ENCODE measurements around the gene TPPP2. TPM values are rescaled to one million over a fixed set of nuclear protein-coding genes. Genes with fewer than 3 reads are reported as not detected.

The TPPP2 gene
- total RNA-seq, 4 donors from 2014 or later = 0.22 to 2.3 (median 1.1) TPM

DNA sequence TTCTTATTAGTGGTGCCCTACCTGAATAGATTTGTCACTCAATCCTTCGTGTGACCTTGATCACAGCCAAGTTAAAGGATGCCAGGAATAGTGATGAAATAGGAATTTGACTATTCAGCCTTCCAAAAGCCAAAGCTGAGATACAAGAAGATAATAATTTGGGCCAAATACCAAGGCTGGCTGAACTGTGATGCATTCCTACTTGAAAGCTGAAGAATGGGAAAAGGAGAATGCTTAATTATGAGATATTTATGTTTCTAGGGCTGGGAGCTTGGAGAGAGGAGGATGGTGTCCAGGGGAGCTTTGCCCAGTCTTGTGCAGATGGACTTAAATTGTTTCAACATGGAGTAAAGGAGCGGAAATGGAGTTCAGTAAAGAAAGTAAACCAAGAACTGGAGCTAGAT is 17.4 kb downstream of the TPPP2 start:
- in situ Hi-C loops (cut with MboI; ENCODE audit: low sequenced_read_pairs in 4 of 4) = loop anchor here in 1 of 4 donors (25.0 kb wide), 1 partner anchor 585 kb away; the partner anchor contains the start of genes APEX1, OSGEP, PIP4P1 and PNP
- H3K27ac ChIP-seq = peak overlapping the region; percentile 55 to 73 (median 66)
- H3K27me3 ChIP-seq = no peaks in the 10 kb centered on the region

GRCh38 chr14:21048638-21049037 is 18.6 kb downstream of the TPPP2 start:
- Histone ChIP-seq H3K36me3 (no peaks in the 10 kb centered on the region), H3K4me1 (peaks cover 24 to 27% of the 10 kb centered on the region in 2 donors), H3K9me3 (no peaks in the 10 kb centered on the region), H3K27ac (no peak overlapping the region), H3K27me3 (no peaks in the 10 kb centered on the region), H3K4me3 (no peak overlapping the region)
- ATAC-seq (no peak), DNase-seq (no peak)
- in situ Hi-C loops (cut with MboI; ENCODE audit: low sequenced_read_pairs in 4 of 4) = loop anchor here in 1 of 4 donors (25.0 kb wide), 1 partner anchor 586 kb away; the partner anchor contains the start of genes APEX1, OSGEP, PIP4P1 and PNP
- intact Hi-C loops (cut with DNase I; ENCODE audit: low total_unique reads) = loop anchor here (10.0 kb wide), 1 partner anchor 434 kb away; no protein-coding TSS in a partner anchor
- TF ChIP-seq POLR2A (IDR thresholded peaks at IDR 0.05) (no peak), CTCF (IDR thresholded peaks at IDR 0.05 in 4 of 5, conservative IDR thresholded peaks at IDR 0.05 in 1 of 5) (no peak)

More for the DNA sequence above, 17.4 kb downstream of the TPPP2 start:
- peak in 1 of 2 donors; percentile 37 for DNase-seq
- ATAC-seq = peak; percentile 47 to 59
- Histone ChIP-seq H3K9me3 (no peaks in the 10 kb centered on the region), H3K4me1 (peaks cover 37% of the 10 kb centered on the region in 2 donors), H3K36me3 (no peaks in the 10 kb centered on the region), H3K4me3 (no peak overlapping the region)
- TF ChIP-seq CTCF (IDR thresholded peaks at IDR 0.05 in 4 of 5, conservative IDR thresholded peaks at IDR 0.05 in 1 of 5) = no peak
- no peak for TF ChIP-seq POLR2A (IDR thresholded peaks at IDR 0.05)
- intact Hi-C loops (cut with DNase I; ENCODE audit: low total_unique reads) = loop anchor here (10.0 kb wide), 1 partner anchor 433 kb away; no protein-coding TSS in a partner anchor

DNA sequence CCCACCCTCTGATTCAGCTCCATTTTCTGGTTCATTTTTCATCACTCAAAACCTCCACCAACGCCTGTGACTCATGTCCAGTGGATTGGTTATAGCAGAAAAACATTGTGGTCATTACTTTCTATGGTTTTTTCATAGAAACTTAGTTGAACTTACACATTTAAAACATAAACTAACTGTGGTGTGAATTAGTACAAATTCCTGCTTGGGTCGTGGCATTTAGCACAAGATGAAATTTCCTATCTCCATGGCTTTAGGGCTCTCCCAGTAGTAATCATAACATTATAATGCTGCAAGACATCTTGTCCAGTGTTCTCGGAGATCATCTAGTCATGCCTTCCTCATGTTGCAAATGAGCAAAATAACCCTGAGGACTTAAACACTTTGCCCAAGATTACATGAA is 19.3 kb downstream of the TPPP2 start:
- no peaks in the 10 kb centered on the region for H3K36me3 ChIP-seq
- H3K27ac ChIP-seq = no peak overlapping the region
- no peak overlapping the region for H3K4me3 ChIP-seq
- peaks cover 18 to 22% of the 10 kb centered on the region in 2 donors for H3K4me1 ChIP-seq
- TF ChIP-seq POLR2A (IDR thresholded peaks at IDR 0.05) (no peak), CTCF (IDR thresholded peaks at IDR 0.05 in 4 of 5, conservative IDR thresholded peaks at IDR 0.05 in 1 of 5) (no peak)
- no peaks in the 10 kb centered on the region for H3K9me3 ChIP-seq
- H3K27me3 ChIP-seq = no peaks in the 10 kb centered on the region
- ATAC-seq = no peak
- intact Hi-C loops (cut with DNase I; ENCODE audit: low total_unique reads) (loop anchor here (10.0 kb wide), 1 partner anchor 434 kb away; no protein-coding TSS in a partner anchor), in situ Hi-C loops (cut with MboI; ENCODE audit: low sequenced_read_pairs in 4 of 4) (loop anchor here in 1 of 4 donors (25.0 kb wide), 1 partner anchor 587 kb away; the partner anchor contains the start of genes APEX1, OSGEP, PIP4P1 and PNP)
- DNase-seq = no peak

- intact Hi-C loops (cut with DNase I; ENCODE audit: low total_unique reads) (no loop called here), in situ Hi-C loops (cut with MboI; ENCODE audit: low sequenced_read_pairs in 4 of 4) (loop anchor here in 1 of 4 donors (25.0 kb wide), 1 partner anchor 363 kb away; the partner anchor contains the start of genes ANG and RNASE4)
- no peak for TF ChIP-seq CTCF (IDR thresholded peaks at IDR 0.05 in 4 of 5, conservative IDR thresholded peaks at IDR 0.05 in 1 of 5)
- H3K9me3 ChIP-seq = no peaks in the 10 kb centered on the region
- no peak overlapping the region for H3K4me3 ChIP-seq
- ATAC-seq (no peak), DNase-seq (no peak)
- no peak overlapping the region for H3K27ac ChIP-seq
- no peaks in the 10 kb centered on the region for H3K36me3 ChIP-seq
- H3K4me1 ChIP-seq = peaks cover 13 to 22% of the 10 kb centered on the region in 2 donors
- H3K27me3 ChIP-seq = no peaks in the 10 kb centered on the region
Observed at GRCh38 chr14:21050597-21050996, 20.6 kb downstream of the TPPP2 start.

Data from gastrocnemius medialis (tissue), 4 donors.